GM12878 (cell line): ENCODE results near the gene NUDT3.

Source experiments
- BHLHE40 ChIP-seq, 2 experiments: fragments of 450-650 bp in 1 of 2; IDR thresholded peaks; 2 replicates each; pipeline ENCODE4 v1.6.1; 2011 to 2017; ENCODE audit warnings: low read depth in 2 of 2, borderline replicate concordance in 1 of 2, improper control_type of control experiment in 1 of 2, low read length in 1 of 2, mild to moderate bottlenecking in 1 of 2
- CHD2 ChIP-seq: IDR thresholded peaks from 2 replicates; pipeline ENCODE4 v1.6.1; 2011; ENCODE audit warnings: low read depth, low read length, improper control_type of control experiment, borderline replicate concordance
- CHD4 ChIP-seq: fragments of 200-600 bp; sonication (generic); IDR thresholded peaks from 2 replicates; pipeline ENCODE4 v1.6.1; 2016; ENCODE audit warnings: mild to moderate bottlenecking
- CTCF ChIP-seq, 3 experiments: IDR thresholded peaks in 2 of 3; conservative IDR thresholded peaks in 1 of 3; 2 replicates each; pipeline ENCODE4 v1.5.1; 2011; ENCODE audit warnings: low read depth in 3 of 3, low read length in 3 of 3, mild to moderate bottlenecking in 3 of 3, control low read depth in 2 of 3, moderate library complexity in 2 of 3, inconsistent platforms in 1 of 3, mixed read lengths in 1 of 3; ENCODE audit not compliant: control insufficient read depth in 2 of 3, insufficient read depth in 1 of 3; ENCODE audit errors: extremely low read depth in 1 of 3
- ESRRA ChIP-seq: IDR thresholded peaks from 2 replicates; pipeline ENCODE4 v1.6.1; 2012; ENCODE audit warnings: mild to moderate bottlenecking, low read length, improper control_type of control experiment
- HDGF ChIP-seq: fragments of 450-650 bp; IDR thresholded peaks from 2 replicates; pipeline ENCODE4 v1.6.1; 2016; ENCODE audit warnings: antibody characterized with exemption
- LARP7 ChIP-seq: fragments of 450-650 bp; IDR thresholded peaks from 2 replicates; pipeline ENCODE4 v1.6.1; 2017; ENCODE audit warnings: mild to moderate bottlenecking
- NFIC ChIP-seq: IDR thresholded peaks from 2 replicates; pipeline ENCODE4 v1.6.1; 2012; ENCODE audit warnings: low read depth, mild to moderate bottlenecking, inconsistent platforms, low read length, moderate library complexity
- POLR2A ChIP-seq: IDR thresholded peaks from 2 replicates; pipeline ENCODE4 v1.6.1; 2011; ENCODE audit warnings: low read depth, mild to moderate bottlenecking, low read length
- POLR2AphosphoS5 ChIP-seq: IDR thresholded peaks from 2 replicates; pipeline ENCODE4 v1.6.1; 2011; ENCODE audit warnings: mild to moderate bottlenecking, low read length, inconsistent platforms
- RAD21 ChIP-seq: IDR thresholded peaks from 2 replicates; pipeline ENCODE4 v1.6.1; 2011; ENCODE audit warnings: mild to moderate bottlenecking, low read depth, low read length, moderate library complexity; ENCODE audit not compliant: insufficient read depth
- REST ChIP-seq: IDR thresholded peaks from 2 replicates; pipeline ENCODE4 v1.6.1; 2012; ENCODE audit warnings: mild to moderate bottlenecking, low read depth, low read length
- SREBF2 ChIP-seq: IDR thresholded peaks from 2 replicates; pipeline ENCODE4 v1.6.1; 2012; ENCODE audit warnings: mild to moderate bottlenecking, low read length
- ZZZ3 ChIP-seq: IDR thresholded peaks from 2 replicates; pipeline ENCODE4 v1.6.1; 2011; ENCODE audit warnings: low read depth; ENCODE audit not compliant: control insufficient read depth, insufficient read length

GRCh38 chr6:34378470-34378869 lies 14.0 kb downstream of the NUDT3 start:
- TF ChIP-seq CTCF (IDR thresholded peaks at IDR 0.05 in 2 of 3, conservative IDR thresholded peaks at IDR 0.05 in 1 of 3; ENCODE audit: control insufficient read depth in 2 of 3, extremely low read depth in 1 of 3, insufficient read depth in 1 of 3, low read depth in 3 of 3, low read length in 3 of 3) = no peak
- no peak for TF ChIP-seq ZZZ3
- no peak for TF ChIP-seq POLR2AphosphoS5
- no peak for TF ChIP-seq CHD4
- TF ChIP-seq CHD2 = no peak
- TF ChIP-seq POLR2A = no peak
- no peak for TF ChIP-seq LARP7
- no peak for TF ChIP-seq RAD21
- no peak for TF ChIP-seq REST
- TF ChIP-seq HDGF = no peak
- no peak for TF ChIP-seq SREBF2
- no peak for TF ChIP-seq BHLHE40 (IDR thresholded peaks at IDR 0.05; ENCODE audit: borderline replicate concordance in 1 of 2, low read depth in 2 of 2, low read length in 1 of 2)
- no peak for TF ChIP-seq NFIC
- TF ChIP-seq ESRRA = no peak
